GM21526 (cell line): Measurements from ENCODE around the gene SIL1.
"Not testable (repeated sequence)": the region's sequence is repeated elsewhere in the genome, so short reads cannot be mapped to it uniquely, and the experiment has no call there.

Source experiments
- ATAC-seq: cut with Tn5 transposase; IDR thresholded peaks from one replicate; pipeline ENCODE4 v1.9.1; 2021; ENCODE audit warnings: moderate library complexity; ENCODE audit not compliant: unreplicated experiment, low FRiP score

Gene SIL1

DNA sequence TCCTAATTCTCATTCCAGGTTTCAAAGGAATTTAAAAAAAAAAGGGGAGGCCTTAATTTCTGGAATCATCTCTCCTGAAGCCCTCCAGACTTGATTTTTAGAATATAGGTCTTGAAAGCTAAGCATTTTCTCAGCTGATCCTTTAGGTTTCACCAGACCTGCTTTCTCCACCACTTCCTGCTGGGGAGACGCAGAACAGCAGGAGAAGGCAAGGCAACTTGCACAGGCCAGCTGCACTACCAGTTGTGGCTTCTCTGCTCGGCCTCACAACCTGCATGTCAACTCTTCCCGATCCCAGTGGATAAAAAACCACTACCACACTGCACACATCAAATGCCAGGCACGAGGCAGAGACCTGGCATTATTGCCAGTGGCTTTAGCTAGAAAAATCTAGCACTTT, 119.8 kb downstream of the SIL1 start:
- no peak for ATAC-seq

DNA sequence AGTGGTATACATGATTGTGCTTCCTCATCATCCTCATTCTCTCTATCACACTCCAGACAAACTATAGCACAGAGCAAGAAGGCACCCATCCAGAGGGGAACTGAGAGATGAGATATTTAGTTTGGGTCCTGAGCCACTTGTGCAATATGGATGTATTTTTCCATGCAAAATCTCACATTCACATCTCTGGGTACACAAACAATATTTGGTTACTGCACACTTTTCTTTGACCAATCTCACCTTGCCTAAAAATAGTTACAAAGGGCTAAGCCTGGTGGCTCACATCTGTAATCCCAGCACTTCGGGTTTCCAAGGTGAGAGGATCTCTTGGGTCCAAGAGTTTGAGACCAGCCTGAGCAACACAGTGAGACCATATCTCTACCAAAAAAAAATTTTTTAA, 120.3 kb downstream of the SIL1 start:
- no peak for ATAC-seq

DNA sequence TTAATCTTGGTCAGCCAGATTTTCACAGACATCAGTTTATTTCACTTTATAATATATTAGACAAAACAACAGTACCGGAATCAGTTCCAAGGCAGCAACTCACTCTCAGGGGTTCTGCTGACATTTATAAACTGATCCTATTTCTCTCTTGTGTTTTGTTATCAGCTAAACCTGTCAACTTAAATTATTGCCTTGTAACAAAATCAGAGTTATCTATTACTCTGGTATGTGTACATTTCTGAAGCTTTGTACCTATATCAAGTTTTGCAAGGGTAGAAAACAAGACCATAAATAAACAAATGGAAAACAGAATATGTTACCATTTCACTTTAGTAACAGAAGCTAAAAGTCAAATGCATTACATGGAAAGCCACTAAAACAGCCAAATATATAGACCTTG, 122.1 kb downstream of the SIL1 start:
- no peak for ATAC-seq

DNA sequence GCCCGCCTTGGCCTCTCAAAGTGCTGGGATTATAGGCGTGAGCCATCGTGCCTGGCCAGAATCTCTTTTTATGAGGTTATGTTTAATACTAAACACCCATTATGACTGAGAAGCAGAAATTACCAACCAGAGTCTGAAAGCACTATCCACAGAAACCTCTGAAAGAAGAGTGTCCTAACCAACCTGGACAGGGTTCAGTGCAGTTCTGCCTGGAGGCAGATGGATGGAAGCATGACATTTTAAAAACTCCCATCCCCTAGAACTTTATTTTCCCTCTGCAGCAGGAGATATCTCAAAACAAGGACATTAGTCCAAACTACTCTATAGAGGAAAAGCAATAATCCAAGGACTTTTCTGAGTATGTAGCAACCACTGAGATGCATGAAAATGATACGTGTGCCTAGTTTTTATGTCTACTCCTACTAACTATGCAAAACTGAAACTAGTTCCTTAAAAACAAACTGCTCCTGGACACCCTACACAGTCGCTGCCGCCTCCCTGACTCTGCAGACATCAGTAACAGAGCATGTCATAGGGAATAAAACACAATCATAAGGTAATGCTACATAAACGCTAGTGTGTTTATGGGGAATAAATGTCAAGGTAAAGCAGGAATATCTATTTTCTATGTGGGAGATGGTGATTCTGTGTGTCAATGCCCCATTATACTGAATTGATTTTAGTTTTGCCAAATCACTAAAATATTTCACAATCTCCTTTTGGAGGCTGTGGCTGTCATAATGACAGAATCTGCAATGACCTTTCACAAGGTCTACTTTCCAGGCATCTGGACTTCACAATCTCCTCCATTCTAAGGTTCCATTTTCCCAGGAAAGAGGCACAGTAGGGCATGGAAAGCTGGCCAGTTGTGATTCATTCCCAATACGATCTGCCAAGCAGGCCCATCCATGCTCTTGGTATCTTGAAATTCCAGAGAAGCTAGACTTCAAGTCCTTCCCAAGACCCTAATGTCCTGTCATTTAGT, 122.8 kb downstream of the SIL1 start:
- ATAC-seq = no peak

DNA sequence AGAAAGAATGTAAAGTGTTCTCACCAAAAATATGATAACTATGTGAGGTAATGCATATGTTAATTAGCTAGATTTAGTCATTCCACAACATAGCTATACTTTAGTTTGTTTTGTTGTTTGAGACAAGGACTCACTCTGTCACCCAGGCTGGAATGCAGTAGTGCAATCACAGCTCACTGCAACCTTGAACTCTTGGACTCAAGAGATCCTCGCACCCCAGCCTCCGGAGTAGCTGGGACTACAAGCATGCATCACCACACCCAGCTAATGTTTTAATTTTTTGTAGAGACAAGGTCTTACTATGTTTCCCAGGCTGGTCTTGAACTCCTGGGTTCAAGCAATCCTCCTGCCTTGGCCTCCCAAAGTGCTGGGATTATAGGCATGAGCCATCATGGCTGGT, 124.2 kb downstream of the SIL1 start:
- ATAC-seq = not testable (repeated sequence)

DNA sequence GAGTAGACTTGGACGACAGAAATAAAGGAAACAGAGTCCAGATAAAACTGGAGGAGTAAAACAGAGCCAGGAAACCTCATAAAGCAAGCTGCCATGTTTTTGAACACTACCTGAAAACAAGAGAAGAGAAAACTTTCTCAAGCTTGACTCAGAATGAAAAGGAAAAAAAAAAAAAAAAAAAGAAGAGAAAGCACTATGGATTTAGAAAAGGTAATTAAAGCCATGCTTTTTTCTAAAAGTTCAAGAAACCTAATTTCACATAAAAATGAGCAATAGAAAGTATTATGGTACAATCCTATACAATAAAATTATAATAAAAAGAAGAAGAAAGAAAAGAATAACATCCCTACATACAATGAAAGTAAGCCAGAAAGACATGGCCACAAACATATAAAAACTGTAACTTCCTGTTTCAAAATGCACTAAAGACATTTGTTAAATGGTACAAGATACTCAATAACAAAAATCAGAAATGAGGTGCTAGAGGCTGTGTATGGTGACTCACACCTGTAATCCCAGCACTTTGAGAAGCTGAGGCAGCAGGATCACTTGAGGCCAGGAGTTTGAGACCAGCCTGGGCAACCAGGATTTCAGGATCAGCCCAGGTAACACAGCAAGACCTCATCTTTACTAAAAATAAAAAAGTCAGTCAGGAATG, 129.5 kb downstream of the SIL1 start:
- no peak for ATAC-seq

DNA sequence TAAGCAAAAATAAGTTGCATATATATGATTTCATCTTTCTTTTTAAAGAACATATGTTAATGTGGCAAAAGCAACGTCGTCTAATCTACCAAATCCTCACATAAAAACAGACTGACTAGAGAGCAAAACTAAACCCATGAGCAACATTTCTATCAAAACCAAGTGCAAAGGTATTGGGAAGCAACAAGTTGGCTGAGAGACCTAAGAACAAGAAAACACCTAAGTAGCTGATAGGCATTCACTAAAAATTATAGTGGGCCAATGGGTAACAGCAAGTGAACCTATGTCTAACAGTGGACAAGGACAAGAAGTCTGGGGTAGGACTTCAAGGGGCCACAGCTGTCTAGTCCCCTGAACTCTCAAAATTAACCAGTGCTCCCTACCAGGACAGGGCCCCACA, 130.1 kb downstream of the SIL1 start:
- no peak for ATAC-seq

DNA sequence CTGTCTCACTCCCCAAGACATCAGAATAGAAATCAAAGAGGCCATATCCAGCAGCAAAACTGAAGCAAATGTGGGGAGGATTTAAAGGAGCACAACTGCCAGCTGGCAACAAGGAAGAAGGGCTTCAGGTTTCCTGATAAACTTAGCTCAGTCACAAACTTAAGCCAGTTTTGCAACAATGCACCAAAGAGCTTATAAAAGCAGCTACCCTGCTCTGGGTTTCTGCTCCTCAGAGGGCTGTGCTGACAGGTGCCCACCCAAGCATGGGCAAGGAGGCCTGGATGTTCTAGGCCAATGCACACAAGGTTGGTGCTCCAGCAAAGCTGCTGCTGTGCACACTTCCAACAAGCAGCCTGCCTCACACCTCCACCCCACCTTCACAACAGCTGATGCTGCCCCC, 132.9 kb downstream of the SIL1 start:
- no peak for ATAC-seq

DNA sequence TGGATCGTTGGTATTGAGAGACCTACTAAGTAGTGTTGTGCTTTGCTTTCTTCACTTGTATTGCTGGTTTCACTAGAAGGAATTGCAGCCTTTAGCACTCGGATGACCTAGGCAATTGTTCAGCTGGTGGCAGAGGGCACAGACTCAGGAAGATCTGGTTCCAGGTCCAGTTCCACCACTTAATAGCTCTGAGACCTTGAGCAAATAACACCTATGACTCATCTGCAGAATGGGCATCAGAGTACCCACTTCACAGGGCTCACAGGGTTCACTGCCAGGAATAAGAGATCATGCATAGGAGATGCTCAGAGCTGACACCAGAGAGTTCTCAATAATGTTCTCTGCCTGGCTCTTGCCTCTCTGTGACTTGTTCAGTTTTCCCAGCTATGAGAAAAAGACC, 133.6 kb downstream of the SIL1 start:
- no peak for ATAC-seq

DNA sequence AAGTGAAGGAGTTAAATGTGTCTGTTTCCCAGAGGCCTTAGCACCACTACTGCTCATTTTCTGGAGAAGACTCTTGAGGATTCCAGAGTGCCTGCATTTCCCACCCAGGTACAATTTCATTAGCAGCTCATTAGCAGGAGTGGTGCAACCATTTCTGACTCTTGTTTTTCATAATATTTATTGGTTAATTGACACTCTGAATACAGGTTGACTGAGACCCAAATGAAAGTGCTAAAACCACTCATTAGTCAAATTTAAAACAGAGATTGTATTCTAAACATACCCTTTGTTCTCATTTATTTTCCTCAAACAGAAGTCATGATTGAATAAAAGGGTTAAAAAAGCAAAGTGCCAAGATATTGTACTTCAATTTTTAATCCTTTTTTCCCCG, 134.5 kb downstream of the SIL1 start:
- ATAC-seq = no peak

DNA sequence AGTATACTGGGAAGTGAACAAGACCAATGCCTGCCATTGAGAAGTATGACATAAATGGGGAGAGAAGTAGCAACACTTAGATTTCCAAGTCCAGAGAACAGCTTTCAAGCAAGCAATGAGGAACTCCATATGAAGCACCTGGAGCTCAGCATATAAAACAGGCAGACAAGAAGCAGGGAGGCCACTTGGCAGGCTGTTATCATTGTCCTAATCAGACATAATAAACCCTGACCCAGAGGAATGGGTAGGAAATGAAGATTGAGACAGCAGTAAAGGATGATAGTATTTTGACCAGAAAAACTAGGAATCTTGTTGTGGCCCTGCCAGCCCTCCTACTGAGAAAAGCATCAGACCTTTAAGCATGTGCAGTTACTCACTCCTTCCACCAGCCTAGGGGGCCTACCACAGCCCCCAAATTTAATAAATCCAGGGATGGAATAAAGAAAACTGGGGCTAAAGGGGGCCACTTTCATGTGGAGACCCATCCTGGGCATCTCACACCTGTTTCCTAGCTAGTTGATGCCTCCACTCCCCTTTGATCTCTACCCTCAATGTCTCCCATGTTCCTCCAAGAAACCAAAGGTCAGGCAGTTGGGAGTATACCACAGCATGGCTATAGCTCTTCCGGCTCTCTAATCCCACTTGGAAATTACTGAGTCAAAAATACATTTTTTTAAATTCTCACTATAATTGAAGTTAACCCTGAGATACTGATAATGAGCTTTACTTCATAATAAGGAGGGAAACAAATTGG, 135.1 kb downstream of the SIL1 start:
- no peak for ATAC-seq

DNA sequence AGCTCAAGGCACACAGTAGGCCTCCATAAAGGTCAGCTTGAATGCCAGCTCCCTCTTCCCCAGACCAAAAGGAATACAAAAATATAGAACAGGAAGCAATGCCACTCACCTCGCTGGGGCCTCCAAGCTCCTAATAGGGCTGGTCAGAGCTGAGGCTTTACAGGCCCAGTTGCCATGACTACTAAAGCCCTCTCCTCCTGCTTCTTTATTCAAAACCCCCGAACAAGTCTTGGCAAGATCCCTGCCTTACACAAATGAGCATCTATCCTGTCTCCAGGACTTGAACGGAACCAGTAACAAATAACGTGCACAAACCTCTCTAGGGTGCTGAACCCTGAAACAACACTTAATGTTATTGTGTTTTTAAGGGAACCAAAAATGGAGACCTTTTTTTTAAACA, 136.3 kb downstream of the SIL1 start:
- ATAC-seq = no peak

DNA sequence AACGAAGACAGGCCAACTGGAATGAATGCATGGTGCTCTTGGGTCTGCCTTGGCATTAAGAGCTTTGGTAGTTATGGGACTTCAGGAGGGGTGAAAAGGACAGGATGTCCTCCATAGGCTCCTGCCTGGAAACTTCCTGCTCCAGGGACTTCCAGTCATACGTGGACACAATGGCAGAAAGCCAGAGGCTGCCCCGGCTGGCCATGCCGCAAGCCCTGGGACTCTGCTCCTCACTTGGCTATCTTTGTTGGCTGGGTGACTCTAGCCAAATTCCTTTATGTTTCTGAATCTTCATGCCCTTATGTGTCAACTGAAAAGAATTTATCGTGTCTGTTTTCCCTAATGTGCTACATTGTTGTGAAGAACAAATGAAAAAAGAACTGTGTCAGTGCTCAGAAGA, 136.9 kb downstream of the SIL1 start:
- ATAC-seq = no peak

DNA sequence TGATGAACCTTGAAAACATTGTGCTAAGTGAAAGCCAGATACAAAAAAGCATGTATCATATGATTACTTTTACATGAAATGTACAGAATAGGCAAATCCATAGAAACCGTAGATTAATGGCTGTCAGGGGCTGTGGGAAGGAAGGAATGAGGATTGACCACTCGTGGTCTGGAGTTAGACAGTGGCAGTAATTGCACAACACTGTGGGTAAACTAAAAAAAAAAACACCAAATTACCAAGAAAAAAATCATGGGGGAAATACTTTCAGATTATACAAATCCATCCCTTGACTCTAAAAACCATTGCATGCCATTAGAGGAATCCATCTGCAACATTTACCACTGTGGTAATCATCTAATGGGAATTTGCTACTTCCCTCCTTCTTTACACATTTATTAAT, 140.0 kb downstream of the SIL1 start:
- ATAC-seq = no peak

DNA sequence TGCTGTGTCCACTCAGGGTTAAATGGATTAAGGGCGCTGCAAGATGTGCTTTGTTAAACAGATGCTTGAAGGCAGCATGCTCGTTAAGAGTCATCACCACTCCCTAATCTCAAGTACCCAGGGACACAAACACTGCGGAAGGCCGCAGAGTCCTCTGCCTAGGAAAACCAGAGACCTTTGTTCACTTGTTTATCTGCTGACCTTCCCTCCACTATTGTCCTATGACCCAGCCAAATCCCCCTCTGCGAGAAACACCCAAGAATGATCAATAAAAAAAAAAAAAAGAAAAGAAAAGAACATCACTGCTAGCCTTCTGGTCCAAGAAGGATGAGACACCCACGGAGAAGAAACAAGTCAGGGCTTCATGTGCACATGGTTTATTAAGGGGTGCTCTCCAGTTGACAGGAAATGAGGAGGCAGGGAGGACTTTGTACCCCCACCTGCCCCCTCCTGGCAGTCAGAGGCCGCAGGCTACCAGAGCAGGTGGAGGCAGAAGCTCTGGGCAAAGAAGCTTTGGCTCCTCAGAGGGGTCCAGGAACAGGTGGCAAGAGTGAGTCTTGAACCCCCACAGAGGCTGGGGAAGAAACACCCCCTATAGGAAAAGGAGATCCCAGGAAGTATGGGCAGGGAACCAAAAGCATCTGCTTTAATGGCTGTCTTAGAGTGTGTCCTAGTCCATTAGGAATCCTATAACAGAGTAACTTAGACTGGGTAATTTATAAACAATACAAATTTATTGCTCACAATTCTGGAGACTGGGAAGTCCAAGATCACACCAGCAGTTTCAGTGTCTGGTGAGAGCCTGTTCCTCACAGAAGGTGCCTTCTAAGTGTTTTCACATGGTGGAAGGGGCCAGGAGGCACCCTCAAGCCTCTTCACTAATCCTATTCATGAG, 140.9 kb downstream of the SIL1 start:
- not testable (repeated sequence) for ATAC-seq

DNA sequence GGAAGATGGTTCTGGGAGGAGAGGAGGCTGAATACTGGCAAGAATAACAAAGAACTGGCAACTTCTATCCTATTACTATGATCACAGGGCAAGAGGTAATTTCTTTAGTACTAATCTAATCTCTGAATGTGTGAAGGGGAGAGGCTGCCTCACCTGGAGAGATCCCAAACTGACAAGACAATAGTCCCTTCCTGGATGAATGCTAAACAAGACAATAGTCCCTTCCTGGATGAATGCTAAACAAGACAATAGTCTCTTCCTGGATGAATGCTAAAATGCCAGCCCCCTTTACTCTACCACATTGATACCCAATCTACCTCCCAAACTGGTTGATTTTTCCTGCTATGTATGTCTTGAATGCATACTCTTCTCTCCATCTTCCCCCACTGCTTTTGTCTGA, 145.2 kb downstream of the SIL1 start:
- no peak for ATAC-seq

DNA sequence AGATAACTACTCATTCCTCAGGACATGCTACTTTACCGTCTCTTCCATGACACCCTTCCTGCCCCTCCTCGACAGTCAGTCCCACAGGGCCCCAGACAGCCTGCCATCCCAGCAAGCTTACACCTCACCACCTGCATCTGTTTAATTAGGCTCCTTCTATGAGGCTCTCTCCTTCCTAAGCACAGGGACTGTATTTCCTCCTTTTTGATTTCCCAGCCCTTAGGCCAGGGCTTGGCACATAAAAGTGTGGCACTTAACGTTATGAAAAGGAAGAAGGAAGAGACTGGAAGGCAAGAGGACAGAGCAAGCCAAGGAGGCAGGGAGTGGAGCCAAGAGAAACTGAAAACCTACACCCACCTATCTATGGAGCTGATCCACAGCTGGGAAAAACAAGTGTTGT, 146.8 kb downstream of the SIL1 start:
- ATAC-seq = no peak

DNA sequence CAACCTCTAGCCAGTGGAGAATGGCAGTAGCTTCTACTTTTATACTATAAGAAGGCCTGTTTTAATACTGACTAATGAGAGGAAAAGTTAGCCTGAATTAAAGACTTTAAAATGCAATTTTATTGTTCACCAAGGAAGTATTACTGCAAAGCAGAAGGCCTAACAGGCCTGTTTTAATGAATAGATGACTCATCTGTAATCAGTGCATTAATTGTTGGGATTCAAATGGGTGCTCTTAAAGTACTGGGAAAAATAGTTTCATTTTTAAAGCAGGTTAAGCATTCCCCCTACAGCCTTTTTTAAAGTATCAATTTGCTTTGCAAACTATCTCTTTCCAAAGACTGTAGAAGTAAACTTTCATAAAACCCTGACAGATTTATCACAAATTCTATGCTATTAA, 147.7 kb downstream of the SIL1 start:
- ATAC-seq = no peak

DNA sequence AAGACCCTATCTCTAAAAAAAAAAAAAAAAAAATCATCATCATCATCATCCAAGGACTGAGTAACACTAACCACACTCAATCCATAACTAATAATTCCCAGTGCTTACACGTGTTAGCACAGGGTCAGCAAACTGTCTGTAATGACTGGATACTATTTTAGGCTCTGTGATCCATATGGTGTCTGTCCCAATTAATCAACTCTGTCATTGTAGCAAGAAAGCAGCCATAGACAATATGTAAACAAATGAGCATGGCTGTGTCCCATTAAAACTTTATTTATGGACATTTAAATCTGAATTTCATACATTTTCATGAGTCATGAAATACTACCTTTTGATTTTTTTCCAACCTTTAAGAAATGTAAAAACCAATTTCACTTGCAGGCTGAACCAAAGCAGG, 148.4 kb downstream of the SIL1 start:
- ATAC-seq = no peak

DNA sequence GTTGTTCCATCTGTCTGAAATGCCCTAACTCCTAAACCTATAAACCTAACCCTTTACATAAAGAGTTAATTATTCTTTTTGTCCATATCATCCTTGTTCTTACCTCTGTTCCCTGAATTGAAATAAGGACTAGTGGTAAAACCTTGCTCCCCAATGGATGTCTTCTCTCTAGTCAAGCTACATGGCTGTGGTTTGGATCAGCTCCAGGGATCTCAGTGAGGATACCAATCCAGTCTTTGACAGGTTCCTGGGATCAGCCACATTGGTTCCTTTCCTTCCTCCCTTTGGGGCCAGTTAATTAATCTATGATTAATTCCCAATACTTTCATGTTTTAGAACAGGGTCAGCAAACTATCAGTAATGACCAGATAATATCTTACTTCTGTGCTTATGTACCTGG, 151.6 kb downstream of the SIL1 start:
- no peak for ATAC-seq
